Stimulated activated CD4-positive, alpha-beta T cell treated with anti-CD3 and anti-CD28 coated beads, Interleukin-4, amount 100 ng/mL, for 4 hours (primary cell): Measurements from ENCODE around the gene DMXL2.
"Not testable (repeated sequence)": the region's sequence is repeated elsewhere in the genome, so short reads cannot be mapped to it uniquely, and the experiment has no call there.

Experiments used
- DNase-seq, 2 experiments: peaks; one replicate each; pipeline ENCODE4 v3.0.0-alpha.2; 2020

Gene DMXL2, protein sequence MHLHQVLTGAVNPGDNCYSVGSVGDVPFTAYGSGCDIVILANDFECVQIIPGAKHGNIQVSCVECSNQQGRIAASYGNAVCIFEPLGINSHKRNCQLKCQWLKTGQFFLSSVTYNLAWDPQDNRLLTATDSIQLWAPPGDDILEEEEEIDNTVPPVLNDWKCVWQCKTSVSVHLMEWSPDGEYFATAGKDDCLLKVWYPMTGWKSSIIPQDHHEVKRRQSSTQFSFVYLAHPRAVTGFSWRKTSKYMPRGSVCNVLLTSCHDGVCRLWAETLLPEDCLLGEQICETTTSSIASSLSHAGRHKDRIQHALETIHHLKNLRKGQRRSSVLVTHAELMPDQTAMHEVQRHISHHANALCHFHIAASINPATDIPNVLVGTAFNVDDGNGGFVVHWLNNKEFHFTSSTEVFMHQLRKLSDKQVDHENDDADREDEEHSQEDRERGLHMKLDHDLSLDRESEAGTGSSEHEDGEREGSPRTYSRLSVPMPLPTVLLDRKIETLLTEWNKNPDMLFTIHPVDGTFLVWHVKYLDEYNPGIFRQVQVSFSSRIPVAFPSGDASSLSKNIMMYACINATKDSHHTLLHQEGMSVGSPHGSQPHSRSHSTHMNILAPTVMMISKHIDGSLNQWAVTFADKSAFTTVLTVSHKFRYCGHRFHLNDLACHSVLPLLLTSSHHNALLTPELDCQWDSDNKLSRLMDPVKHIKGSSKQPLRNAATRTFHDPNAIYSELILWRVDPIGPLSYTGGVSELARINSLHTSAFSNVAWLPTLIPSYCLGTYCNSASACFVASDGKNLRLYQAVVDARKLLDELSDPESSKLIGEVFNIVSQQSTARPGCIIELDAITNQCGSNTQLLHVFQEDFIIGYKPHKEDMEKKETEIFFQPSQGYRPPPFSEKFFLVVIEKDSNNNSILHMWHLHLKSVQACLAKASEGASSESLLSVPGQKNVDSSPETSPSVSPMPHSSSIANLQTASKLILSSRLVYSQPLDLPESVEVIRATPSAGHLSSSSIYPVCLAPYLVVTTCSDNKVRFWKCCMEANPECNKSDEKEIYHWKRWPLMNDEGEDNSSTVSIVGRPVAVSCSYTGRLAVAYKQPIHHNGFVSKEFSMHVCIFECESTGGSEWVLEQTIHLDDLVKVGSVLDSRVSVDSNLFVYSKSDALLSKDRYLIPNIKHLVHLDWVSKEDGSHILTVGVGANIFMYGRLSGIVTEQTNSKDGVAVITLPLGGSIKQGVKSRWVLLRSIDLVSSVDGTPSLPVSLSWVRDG (N-terminal part only)

DNA sequence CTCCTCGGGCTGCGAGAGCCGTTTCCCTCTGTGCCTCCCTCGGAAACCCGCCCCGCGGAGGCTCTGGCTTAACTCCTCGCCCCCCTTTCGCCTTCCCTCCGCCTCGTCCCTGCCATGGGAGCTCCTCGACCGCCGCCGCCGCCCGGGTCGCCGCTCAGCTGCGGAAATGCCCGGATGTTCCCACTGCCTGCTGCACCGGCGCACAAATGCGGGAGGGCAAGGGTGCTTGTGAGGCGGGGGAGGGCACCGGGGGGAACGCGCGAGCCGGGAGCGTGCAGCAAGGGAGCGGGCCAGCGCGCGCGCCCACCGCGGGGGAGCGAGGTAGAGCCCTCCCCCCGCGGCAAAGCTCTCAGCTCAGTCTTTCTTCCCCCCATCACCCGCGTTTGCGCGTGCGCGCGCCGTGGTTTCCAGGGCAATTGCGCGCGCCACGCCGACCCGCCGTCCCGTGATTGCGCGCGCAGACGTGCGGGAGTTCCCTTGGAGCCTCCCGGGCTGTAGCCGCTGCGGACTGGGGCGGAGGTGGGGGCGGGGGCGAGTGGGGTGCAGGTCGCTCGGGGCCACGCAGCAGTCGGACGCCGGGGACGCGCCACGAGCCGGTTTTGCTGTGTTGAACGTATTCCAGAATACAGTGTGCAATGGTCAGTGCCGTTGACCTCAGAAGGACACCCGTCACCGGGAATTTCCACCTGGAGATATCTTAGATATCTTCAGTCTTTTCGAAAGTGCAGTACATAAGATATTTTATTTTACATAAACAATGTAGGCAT, at the start of gene DMXL2:
Gene DMXL2, minus strand, starts transcription at position 168 of the 767 bp plus-strand sequence. CDS start 226 bp downstream, outside the sequence.
- peak; percentile 62 to 78 for DNase-seq

DNA sequence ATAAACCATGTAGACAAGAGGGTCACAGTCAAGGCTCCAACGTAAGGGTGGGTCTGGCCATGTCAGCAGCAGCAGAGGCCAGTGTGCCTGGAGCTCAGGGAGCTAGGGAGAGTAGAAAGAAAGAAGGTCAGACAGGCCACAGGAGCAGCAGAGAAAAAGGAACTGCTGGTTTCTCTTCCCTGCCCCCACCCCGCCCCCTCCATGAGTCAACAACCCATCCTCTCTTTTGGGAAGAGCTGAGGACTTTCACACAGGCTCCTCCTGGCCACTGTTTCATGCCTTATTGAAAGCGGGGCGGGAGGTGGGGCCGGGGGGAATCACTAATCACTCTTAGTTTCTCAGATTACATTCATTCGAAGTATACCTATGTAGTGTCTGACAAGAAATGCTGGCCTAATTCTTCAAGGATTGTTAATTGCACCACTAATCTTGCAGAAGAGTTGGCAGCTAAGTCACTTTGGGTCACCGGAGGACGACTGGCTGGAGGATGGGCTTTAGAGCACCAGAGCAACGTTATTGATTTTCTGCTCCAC, 49.6 kb upstream of the DMXL2 start:
- DNase-seq: no peak

DNA sequence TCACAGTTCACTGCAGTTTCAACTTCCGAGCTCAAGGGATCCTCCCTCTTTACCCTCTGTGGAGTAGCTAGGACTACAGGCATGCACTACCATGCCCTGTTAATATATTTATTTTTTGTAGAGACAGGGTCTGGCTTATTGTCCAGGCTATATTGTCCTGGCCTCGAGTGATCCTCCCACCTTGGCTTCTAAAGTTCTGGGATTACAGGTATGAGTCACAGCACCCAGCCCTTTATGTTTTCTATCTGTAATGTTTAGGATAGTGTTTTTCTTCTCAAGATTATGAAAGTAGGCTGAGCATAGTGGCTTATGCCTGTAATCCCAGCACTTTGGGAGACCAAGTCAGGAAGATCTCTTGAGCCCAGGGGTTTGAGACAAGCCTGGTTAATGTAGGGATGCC, 46.8 kb upstream of the DMXL2 start:
- DNase-seq: no peak

DNA sequence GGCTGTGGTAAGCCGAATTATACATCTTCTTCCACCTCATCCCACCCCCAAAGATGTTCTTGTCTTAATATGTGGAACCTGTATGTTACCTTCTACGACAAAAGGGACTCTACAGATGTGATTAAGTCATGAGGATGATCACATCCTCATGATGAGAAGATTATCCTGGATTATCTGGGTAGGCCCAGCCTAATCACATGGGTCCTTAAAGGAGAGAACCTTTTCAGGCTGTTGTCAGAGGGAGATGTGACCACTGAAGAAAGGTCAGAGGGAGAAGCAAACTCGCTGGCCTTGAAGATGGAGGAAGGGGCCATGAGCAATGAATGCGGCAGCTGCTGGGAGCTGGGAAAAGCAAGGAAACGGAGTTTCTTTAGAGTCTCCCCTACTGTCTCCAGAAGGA, 45.9 kb upstream of the DMXL2 start:
- no peak for DNase-seq

DNA sequence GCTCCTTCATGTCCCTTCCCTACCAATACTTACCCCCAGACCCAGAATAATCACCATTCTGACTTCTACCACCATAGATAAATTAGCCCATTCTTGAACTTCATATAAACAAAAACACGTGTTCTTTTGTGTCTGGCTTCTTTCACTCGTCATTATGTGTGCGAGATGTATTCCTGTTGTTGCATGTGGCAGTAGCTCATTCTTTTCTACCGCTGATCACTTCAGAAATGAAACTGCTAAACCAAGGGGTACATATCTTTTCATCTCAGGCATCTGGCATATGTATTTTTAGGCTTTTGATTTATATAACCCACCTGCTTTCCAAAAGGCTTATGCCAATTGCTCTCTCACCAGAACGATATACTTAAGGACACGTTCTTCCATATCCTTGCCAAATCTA, 44.9 kb upstream of the DMXL2 start:
- no peak for DNase-seq

DNA sequence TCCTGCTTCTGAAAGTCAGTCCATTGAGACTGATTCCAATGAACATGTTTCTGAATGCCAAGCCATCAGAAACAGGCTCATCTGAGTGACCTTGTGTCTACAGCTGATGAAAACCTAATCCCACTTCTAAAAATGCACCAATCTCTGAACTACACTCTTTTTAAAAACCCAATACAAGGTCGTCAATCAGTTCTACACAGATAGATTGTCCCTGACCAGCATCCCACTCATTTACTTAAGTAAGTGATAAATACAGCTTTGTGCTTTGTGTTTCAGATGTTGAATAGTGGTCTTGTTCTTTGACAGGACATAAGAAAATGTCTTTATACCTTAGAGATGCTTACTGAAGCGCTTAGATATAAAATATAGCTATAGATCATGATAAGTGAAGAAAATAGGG, 38.5 kb upstream of the DMXL2 start:
- DNase-seq: no peak

DNA sequence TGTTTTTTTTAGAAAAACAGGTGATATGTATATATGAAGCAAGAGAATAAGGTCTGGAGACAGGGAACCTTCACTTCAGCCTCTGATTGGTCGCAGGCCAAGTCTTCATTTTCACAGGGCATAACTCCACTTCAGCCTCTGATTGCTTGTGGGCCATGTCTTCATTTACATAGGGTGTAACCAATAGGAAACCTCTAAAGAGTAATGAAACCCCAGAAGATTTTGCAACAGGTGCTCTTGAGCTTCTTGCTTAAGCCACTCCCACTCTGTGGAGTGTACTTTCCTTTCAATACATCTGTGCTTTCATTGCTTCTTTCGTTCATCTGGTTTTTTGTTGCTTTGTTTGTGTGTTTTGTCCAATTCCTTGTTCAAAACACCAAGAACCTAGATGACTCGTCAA, 36.1 kb upstream of the DMXL2 start:
- DNase-seq: no peak

DNA sequence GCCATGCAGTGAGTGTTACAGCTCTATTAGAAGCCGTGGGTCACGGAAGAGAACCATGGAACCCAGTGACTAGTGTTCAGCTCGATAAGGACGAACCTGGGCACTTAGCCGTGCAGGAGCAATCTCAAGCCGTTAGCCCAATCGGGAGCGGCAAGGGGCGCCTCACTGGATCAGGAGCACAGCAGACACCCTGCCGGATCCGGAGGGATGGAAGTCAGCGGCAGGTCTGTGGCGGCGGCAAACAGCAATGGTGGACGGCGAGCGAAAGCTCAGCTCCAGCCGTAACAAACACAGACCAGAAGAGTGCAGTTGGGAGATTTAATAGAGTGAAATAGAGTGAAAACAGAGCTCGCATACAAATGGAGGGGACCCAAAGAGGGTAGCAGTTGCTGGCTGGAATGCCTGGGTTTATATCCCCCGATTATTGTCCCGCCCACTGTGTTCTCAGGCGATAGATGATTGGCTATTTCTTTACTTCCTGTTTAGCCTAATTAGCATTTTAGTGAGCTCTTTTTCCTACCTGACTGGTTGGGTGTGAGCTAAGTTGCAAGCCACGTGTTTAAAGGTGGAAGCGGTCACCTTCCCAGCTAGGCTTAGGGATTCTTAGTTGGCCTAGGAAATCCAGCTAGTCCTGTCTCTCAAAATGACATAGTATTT, 33.0 kb upstream of the DMXL2 start:
- DNase-seq: not testable (repeated sequence)

DNA sequence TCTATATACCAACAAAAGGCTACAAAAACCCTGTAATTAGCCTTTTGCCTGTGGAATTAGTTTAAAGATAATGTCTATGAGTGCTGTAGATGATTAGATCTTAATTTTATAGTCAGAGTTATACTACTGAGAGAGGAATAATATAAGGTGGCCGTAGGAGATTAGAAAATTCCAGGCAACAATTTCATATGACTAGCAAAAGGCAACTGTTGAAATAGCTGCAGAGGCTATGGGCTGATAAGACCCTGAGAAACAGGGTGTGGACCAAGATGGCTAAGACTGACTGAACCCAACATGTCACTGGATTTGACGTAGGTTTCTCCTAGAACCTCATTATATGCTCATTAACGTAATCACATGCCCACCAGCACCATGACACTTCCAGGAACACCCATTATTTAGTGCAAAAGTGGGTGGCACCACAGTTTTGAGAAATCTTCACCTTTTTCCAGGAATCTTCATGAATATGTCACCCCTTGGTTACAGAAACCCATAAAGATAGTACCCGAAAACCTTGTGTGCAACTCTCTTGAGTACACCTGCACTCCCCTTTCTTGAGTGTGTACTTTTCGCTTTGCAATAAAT, 29.6 kb upstream of the DMXL2 start:
- no peak for DNase-seq

DNA sequence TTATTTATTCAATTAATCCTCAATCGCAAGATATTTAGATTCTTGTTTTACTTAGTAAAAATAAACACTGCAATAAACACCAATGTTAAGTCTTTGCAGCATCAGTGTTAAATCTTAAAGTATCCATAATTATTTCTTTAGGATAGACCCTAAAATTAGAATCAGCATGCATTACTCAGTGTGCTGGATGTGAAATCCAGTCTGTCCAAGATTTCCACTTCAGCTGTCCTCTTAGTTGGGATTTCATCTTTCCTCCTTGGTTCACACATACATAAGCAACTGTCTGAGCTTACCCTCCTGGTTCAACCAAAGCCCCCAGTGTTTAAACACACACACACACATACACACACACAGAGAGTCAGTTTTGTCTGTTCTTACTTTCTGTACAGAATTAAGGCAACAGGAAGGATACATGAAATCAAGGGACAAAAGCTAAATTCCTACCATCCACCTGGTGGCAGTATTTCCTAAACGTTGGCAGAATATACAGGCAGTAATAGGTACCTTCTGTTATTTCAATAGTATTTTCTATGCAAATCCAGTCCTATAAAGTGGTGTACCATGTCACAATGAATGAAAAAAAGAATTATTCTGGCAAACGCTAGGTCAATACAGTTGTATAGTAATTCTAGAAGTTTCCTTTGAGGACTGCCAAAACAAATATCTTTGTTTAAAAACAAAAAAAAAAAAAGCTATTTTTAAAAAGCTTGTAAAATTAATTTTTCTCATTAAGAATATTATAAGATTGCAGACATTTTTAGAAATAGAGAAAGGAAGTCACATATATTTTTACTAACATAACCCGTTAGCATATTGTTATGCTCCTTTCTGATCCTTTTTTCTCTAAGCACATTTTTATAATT, 27.3 kb upstream of the DMXL2 start:
- DNase-seq: peak in 1 of 2 experiments; percentile 23

DNA sequence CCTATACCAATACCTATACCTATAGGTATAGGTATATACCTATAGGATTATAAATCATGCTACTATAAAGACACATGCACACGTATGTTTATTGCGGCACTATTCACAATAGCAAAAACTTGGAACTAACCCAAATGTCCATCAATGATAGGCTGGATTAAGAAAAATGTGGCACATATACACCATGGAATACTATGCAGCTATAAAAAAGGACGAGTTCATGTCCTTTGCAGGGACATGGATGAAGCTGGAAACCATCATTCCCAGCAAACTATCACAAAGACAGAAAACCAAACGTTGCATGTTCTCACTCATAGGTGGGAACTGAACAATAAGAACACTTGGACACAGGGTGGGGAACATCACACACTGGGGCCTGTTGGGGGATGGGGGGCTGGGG, 26.1 kb upstream of the DMXL2 start:
- not testable (repeated sequence) for DNase-seq

DNA sequence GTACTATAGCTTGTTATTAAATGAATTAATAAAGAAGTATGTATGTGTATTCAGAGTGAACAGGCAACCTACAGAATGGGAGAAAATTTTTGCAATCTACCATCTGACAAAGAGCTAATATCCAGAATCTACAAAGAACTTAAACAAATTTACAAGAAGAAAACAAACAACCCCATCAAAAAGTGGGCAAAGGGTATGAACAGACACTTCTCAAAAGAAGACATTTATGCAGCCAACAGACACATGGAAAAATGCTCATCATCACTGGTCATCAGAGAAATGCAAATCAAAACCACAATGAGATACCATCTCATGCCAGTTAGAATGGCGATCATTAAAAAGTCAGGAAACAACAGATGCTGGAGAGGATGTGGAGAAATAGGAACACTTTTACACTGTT, 25.5 kb upstream of the DMXL2 start:
- not testable (repeated sequence) for DNase-seq

DNA sequence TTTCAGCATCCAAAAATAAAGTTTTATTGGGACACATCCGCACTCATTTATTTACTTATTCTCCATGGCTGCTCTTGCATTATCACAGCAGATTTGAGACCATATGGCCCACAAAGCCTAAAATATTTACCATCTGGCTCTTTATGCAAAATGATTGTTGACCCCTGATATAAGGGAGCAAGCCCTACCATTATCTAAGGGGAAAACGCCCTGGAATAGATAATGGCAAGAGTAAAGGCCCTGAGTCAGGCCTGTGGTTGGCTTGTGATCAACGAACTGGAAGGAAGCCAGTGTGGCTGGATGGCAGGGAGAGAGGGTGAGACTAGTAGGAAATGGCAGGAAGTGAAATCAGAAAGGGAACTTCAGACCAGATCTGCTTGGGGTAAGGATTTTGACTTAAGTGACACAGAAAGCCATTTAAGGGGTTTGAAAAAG, 24.6 kb upstream of the DMXL2 start:
- DNase-seq: no peak

DNA sequence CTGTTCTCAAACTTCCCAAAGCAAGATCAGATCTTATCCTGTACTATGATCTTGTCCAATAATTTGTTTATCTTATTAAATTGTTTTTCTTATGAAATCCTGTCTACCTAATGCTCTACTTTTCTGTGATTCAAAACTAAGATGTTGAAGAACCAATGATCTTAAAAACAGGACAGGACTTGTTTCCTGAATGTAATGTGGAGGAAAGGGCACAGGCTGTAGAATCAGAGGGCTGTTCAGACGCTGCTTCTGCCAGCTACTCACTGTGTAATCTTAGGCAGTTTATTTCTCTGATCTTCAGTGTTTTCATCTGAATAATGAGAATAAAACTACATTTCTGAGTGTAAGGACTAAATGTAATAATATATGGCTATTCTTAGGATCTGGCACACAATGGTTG, 20.1 kb upstream of the DMXL2 start:
- no peak for DNase-seq

DNA sequence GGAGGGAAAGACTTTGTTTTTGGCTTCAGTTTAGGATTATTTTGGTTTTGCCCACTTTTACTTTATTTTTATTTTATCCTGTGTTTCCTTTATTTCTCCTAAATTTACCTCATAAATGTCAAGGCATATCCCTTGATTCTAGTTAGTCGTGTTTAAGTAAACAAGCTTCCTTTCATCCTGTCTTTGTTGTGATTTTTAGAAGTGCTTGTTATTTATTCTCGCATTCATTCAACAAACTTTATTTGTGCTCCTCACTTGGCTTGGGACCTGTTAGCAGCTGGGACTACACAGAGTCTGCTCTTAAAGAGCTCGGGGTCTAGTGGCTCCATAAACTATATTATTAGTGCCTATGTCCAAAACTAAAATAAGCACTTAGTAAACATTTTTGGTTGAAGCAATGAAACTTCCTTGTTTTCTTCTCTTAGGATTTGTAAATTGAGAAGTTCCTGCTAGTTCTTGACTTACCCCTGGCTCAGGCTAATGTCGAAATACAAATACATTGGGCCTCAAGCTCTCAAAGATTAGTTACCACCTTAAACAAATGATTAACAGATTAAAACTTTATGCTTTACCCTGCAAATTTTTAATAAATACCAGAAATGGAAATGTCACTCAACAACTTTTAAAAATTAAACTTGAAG, 19.0 kb upstream of the DMXL2 start:
- DNase-seq: no peak

DNA sequence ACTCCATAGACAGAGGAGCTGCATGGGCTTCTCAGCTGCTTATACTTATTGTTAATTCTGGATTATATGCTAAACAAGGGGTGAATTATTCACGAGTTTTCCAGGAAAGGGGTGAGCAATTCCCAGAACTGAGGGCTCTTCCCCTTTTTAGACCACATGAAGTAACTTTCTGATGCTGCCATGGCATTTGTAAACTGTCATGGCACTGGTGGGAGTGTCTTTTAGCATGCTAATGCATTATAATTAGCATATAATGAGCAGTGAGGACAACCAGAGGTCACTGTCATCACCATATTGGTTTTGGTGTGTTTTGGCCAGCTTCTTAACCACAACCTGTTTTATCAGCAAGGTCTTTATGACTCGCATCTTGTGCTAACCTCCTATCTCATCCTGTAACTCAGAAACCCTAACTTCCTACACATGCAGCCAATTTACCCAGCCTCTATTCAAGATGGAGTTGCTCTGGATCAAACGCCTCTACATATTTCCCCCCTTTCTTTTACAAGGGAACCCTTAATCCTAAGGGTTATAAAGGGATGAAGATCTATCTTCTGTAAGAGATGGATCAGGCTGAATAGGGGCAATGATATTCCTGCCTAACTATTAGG, 12.1 kb upstream of the DMXL2 start:
- no peak for DNase-seq

DNA sequence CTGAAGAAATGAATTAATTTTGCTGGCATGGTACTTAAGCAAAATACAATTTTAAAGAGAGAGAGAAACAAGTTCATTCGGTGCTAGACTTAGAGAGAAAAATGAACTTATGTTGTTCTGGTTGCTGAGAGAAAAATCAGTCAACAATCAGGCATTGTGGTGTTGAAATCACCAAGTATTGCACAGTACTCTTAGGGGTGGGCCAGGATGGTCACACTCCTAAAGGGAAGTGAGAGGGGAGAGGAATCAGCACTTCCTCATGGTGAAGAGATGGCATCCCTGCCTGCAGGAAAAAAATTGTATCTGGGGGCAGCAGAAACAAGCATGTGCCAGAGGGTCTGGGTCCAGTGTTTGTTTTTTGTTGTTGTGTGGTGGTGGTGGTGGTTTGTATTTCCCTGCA, 7.0 kb upstream of the DMXL2 start:
- no peak for DNase-seq

DNA sequence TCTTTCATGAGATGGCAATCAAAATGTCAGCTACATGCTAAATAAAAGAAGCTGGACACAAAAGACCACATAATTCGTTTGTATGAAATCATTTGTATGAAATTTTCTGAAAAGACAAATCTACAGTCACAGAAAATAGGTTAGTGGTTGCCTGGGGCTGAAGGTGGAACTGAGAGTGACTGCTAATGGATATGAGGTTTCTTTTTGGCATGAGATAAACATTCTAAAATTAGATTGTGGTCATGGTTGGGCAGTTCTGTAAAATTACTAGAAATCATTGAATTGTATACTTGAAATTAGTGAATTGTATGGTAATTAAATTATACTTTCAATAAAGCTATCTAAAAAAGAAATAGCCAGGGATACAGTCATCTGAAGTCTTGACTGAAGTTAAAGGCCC, 2.7 kb upstream of the DMXL2 start:
- no peak for DNase-seq

DNA sequence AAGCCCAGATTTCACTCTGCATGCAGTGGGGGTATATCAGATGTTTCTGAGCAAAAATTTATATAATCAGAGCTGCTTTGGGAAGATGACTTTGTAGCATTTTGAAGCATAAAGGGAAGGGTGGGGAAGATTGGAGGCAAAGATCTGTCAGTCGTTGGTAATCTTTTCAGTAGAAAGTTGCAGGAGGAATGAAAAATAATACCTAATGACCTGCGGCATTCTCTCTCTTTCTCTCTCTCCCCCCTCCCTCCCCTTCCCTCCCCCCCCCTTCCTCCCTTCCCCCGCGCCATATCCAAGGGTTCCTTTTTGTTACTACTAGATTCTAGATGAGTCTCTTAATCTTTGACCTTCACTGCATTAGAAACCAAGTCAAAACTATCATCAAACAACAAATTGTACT, 1.5 kb upstream of the DMXL2 start:
- DNase-seq: no peak
